NT2/D1 (cell line): ENCODE results near the gene PLA2G4D.

Experiments used
- YY1 ChIP-seq: IDR thresholded peaks from 2 replicates; pipeline ENCODE4 v1.6.1; 2011; ENCODE audit not compliant: insufficient read length, insufficient read depth
- ZNF274 ChIP-seq: IDR thresholded peaks from 2 replicates; pipeline ENCODE4 v1.6.1; 2011; ENCODE audit warnings: mild to moderate bottlenecking, low read depth, low read length

DNA sequence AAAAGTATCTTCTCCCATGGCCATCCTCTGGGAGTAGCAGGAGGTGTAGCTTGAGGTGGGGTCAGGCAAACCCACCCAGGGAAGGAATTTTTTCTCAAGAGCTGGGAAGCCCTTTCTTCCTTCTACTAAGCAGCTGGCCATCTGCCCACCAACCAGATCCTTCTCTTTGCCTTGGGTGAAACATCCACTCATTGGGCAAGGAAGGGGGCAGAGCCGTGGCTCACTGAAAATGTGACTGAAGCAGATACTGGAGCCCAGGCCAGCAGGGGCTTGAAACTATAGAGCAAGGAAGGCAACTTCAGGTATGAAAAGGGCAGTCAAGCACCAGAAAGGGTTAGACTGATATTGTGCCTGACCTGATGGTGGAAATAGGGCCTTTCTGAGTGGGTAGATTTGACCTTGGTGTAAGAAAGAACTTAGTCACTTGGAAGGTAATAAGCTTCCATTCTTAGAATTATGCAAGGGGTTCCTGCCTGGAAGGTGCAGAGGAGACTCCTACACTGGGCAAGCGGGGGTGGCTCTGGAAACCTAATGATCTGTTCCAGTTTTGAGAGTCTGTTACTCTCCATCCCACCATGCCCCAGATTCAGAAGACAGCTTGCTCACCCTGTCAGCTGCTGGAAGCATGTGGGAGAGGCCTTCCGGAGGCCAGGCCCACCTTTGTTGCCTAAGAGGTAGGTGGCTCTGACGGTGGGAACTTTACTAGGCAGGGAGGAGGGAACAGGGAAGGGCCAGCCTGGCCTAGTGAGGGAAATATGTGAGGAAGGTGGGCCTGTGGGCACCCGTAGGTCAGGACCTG, 51.6 kb downstream of the PLA2G4D start:
- TF ChIP-seq YY1 (no peak), ZNF274 (no peak)
